A549 (cell line): ENCODE data around the gene GGTLC2.

Experiments
- CTCF ChIP-seq: fragments of >200 bp; sonication (Bioruptor Twin); formaldehyde crosslinking; IDR thresholded peaks from 3 replicates; pipeline ENCODE4 v1.5.1; 2016
- EP300 ChIP-seq, 2 experiments: fragments of >200 bp; sonication (Bioruptor Twin); formaldehyde crosslinking; IDR thresholded peaks; 2 replicates in 1 of 2; 3 replicates in 1 of 2; pipeline ENCODE4 v1.6.1; 2016 to 2017
- MAX ChIP-seq: IDR thresholded peaks from 2 replicates; pipeline ENCODE4 v1.6.1; 2012
- MYC ChIP-seq: IDR thresholded peaks from 2 replicates; pipeline ENCODE4 v1.6.1; 2012; ENCODE audit warnings: mild to moderate bottlenecking, inconsistent platforms, low read length, improper control_type of control experiment, borderline replicate concordance
- POLR2A ChIP-seq: IDR thresholded peaks from 2 replicates; pipeline ENCODE4 v1.6.1; 2012; ENCODE audit warnings: mild to moderate bottlenecking, low read length
- RAD21 ChIP-seq, 2 experiments: fragments of >200 bp in 1 of 2; sonication (Bioruptor Twin) in 1 of 2; formaldehyde crosslinking in 1 of 2; IDR thresholded peaks in 1 of 2; conservative IDR thresholded peaks in 1 of 2; 2 replicates in 1 of 2; 3 replicates in 1 of 2; pipeline ENCODE4 v1.6.1; 2012 to 2018; ENCODE audit warnings: inconsistent platforms in 1 of 2
- RARB ChIP-seq: fragments of 250-450 bp; sonication (Bioruptor Pico); IDR thresholded peaks from 2 replicates; pipeline ENCODE4 v1.8.0; 2021; ENCODE audit warnings: mild to moderate bottlenecking, moderate library complexity
- SMC3 ChIP-seq: fragments of >200 bp; sonication (Bioruptor Twin); formaldehyde crosslinking; IDR thresholded peaks from 3 replicates; pipeline ENCODE4 v1.6.1; 2018; ENCODE audit warnings: inconsistent platforms
- TF ChIP-seq, protein P1 (sequence below): fragments of 200-600 bp; sonication (generic); IDR thresholded peaks from 2 replicates; pipeline ENCODE4 v1.6.1; 2016; ENCODE audit warnings: antibody characterized with exemption, mild to moderate bottlenecking, moderate library complexity

DNA sequence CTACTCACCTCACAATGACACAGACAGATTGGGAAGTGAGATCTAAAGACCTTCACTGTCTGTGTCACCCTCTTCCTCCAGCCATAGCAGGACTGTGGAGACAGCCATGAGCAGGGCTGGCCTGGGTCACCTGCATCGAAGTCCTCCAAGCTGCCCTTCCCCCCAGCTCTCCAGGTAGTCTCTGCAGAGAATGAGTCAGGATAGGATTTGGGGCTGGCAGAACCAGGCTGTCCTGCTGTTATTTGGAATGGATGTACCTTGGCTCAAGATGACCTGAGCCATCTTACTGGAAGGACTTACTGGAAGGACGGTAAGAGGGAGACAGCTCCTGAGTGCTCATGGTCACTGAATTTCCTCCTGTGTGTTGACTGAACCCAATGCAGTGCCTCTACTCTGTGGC lies 29.2 kb downstream of the GGTLC2 start:
- TF ChIP-seq POLR2A, result no peak
- TF ChIP-seq MYC, result no peak
- no peak for TF ChIP-seq CTCF
- TF ChIP-seq MAX, result no peak
- no peak for TF ChIP-seq RARB
- no peak for TF ChIP-seq SMC3
- no peak for TF ChIP-seq RAD21 (conservative IDR thresholded peaks at IDR 0.05 in 1 of 2, IDR thresholded peaks at IDR 0.05 in 1 of 2)
- no peak for TF ChIP-seq EP300 (IDR thresholded peaks at IDR 0.05)
- TF ChIP-seq, protein P1, sequence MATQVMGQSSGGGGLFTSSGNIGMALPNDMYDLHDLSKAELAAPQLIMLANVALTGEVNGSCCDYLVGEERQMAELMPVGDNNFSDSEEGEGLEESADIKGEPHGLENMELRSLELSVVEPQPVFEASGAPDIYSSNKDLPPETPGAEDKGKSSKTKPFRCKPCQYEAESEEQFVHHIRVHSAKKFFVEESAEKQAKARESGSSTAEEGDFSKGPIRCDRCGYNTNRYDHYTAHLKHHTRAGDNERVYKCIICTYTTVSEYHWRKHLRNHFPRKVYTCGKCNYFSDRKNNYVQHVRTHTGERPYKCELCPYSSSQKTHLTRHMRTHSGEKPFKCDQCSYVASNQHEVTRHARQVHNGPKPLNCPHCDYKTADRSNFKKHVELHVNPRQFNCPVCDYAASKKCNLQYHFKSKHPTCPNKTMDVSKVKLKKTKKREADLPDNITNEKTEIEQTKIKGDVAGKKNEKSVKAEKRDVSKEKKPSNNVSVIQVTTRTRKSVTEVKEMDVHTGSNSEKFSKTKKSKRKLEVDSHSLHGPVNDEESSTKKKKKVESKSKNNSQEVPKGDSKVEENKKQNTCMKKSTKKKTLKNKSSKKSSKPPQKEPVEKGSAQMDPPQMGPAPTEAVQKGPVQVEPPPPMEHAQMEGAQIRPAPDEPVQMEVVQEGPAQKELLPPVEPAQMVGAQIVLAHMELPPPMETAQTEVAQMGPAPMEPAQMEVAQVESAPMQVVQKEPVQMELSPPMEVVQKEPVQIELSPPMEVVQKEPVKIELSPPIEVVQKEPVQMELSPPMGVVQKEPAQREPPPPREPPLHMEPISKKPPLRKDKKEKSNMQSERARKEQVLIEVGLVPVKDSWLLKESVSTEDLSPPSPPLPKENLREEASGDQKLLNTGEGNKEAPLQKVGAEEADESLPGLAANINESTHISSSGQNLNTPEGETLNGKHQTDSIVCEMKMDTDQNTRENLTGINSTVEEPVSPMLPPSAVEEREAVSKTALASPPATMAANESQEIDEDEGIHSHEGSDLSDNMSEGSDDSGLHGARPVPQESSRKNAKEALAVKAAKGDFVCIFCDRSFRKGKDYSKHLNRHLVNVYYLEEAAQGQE, result no peak
